ENCODE results near the gene ANXA11. TPM values are rescaled to one million over a fixed set of nuclear protein-coding genes. Genes with fewer than 3 reads are reported as not detected.

ANXA11 gene
- total RNA-seq, 1 donor from 2014 or later: 306 TPM

DNA sequence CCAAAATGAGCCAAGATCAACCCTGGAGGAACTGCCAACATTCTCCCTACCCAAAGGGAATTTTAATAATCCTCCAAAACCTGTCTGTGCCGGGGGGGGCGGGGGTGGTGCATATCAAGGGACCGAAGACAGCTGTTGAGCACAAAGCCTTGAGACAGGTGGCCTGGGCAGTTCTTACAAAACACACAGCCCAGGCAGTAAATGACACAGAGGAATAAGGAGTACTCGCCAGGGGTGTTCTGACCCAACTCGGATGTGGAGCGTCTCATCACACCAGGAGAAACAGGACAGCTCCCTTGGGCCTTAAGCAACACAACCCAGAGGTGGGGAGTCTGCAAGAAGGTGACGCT, 37.2 kb downstream of the ANXA11 start:
- H3K4me1 ChIP-seq: peaks cover 75% of the 10 kb centered on the region
- no peaks in the 10 kb centered on the region for H3K9me3 ChIP-seq
- H3K27me3 ChIP-seq (ENCODE audit: low read depth): no peaks in the 10 kb centered on the region
- TF ChIP-seq, protein P1, sequence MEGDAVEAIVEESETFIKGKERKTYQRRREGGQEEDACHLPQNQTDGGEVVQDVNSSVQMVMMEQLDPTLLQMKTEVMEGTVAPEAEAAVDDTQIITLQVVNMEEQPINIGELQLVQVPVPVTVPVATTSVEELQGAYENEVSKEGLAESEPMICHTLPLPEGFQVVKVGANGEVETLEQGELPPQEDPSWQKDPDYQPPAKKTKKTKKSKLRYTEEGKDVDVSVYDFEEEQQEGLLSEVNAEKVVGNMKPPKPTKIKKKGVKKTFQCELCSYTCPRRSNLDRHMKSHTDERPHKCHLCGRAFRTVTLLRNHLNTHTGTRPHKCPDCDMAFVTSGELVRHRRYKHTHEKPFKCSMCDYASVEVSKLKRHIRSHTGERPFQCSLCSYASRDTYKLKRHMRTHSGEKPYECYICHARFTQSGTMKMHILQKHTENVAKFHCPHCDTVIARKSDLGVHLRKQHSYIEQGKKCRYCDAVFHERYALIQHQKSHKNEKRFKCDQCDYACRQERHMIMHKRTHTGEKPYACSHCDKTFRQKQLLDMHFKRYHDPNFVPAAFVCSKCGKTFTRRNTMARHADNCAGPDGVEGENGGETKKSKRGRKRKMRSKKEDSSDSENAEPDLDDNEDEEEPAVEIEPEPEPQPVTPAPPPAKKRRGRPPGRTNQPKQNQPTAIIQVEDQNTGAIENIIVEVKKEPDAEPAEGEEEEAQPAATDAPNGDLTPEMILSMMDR (IDR thresholded peaks at IDR 0.05): no peak
- no peak for ATAC-seq
- no peak overlapping the region for H3K4me3 ChIP-seq
- peak overlapping the region; percentile 49 for H3K27ac ChIP-seq
- H3K36me3 ChIP-seq: peaks cover 98% of the 10 kb centered on the region
- intact Hi-C loops (cut with DNase I): no loop called here
- no peak for DNase-seq

DNA sequence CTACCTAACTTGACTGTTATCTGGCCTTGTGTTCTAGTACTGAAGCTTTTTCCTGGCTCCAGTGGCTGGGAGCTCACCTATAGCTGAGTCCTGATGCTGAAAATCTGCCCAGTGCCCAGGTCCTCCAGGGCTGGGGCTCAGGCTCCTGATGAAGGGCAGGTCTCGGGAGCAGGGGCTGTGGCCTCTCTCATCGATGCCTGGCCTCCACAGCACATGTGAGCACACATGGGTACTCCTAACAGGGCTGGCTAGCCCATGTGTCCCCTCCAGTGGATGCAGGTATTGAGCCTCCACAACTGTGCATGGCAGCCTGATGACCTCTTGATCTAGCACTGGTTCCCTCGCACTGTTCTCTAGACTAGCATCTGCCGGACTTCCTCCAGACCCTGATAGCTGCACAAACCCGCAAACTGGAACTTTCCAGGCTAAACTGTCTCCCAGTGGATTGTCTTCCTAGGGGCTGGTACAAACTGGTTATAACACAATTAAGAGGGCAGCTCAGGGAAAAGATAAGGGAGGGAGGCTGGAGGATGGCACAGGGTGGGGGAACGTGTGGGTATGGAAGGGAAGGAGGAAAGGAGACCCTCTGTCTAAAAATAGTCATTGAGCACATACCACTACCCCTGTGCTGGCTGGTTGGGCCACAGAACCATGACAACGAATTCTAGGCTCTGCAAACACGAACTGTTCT, 37.7 kb downstream of the ANXA11 start:
- no peak overlapping the region for H3K27ac ChIP-seq
- no peaks in the 10 kb centered on the region for H3K27me3 ChIP-seq (ENCODE audit: low read depth)
- H3K4me3 ChIP-seq: no peak overlapping the region
- no peaks in the 10 kb centered on the region for H3K9me3 ChIP-seq
- TF ChIP-seq, protein P1 (IDR thresholded peaks at IDR 0.05): no peak
- H3K36me3 ChIP-seq: peaks cover 98% of the 10 kb centered on the region
- ATAC-seq (no peak), DNase-seq (no peak)
- H3K4me1 ChIP-seq: peaks cover 70% of the 10 kb centered on the region
- intact Hi-C loops (cut with DNase I): no loop called here

DNA sequence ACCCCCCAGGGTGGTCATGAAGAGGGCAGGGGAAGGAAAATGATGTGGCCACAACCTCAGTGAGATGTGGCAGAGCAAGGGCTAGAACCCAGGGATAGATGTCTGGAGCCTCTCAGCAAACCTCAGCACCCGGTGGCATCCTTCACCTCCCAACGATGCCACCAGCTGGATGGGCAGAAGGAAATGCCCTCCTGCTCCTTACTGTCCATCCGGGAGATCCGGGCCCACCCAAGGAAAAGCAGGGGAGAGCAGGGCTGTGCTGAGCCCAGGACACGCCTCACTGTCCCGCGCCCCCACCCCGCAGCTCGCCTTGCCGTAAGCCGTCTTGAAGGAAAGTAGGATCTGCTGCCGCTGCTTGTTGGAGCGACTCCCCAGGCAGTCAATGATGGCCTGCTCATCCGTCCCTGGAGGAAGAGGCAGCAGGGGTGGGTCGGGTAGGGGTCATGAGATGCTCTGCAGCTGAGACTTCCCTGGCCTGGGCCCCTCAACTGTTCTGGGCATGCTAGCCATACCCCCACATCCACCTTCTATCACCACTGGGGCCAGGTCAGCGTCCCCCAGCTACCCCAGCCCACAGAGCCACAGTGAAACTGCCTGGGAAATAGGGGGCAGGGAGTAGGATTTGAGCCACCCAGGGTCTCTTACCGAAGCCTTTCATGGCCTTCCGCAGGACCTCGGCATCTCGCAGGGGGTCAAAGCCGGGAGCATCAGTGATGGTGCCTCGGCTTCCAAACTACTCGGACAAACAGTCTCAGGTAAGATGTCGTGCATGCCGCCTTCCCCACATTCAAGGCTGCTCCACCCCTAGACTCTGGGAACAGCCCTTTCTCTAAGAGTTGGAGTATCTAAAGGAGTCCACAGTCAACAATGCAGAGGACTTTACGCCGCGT, 38.5 kb downstream of the ANXA11 start:
- ATAC-seq (no peak), DNase-seq (no peak)
- H3K36me3 ChIP-seq: peaks cover 99% of the 10 kb centered on the region
- TF ChIP-seq, protein P1 (IDR thresholded peaks at IDR 0.05): no peak
- intact Hi-C loops (cut with DNase I): no loop called here
- H3K4me3 ChIP-seq: no peak overlapping the region
- H3K27ac ChIP-seq: peak overlapping the region; percentile 41
- no peaks in the 10 kb centered on the region for H3K27me3 ChIP-seq (ENCODE audit: low read depth)
- no peaks in the 10 kb centered on the region for H3K9me3 ChIP-seq
- H3K4me1 ChIP-seq: peaks cover 63% of the 10 kb centered on the region

DNA sequence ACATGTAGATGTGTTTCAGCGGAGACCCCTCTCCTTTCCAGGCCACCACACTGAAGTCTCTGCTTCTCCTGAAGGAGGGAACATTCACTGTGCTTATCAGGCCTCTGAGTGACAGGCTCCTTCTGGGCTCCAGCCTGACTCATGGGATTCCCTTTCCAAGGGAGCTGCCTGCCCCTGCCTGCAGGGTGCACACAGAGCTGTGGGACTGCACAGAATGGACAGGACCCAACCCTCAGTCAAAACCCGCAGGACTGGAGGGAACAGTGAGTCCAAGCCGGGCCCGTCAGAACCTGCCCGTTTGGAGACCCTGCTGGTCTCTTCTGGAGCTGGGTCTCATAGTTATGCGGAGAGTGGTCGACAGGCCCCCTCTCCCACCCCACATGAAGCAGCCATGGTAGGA, 40.2 kb downstream of the ANXA11 start:
- no peak overlapping the region for H3K4me3 ChIP-seq
- no peaks in the 10 kb centered on the region for H3K27me3 ChIP-seq (ENCODE audit: low read depth)
- H3K4me1 ChIP-seq: peaks cover 51% of the 10 kb centered on the region
- intact Hi-C loops (cut with DNase I): no loop called here
- no peaks in the 10 kb centered on the region for H3K9me3 ChIP-seq
- TF ChIP-seq, protein P1 (IDR thresholded peaks at IDR 0.05): no peak
- ATAC-seq (no peak), DNase-seq (no peak)
- no peak overlapping the region for H3K27ac ChIP-seq
- peaks cover 99% of the 10 kb centered on the region for H3K36me3 ChIP-seq

DNA sequence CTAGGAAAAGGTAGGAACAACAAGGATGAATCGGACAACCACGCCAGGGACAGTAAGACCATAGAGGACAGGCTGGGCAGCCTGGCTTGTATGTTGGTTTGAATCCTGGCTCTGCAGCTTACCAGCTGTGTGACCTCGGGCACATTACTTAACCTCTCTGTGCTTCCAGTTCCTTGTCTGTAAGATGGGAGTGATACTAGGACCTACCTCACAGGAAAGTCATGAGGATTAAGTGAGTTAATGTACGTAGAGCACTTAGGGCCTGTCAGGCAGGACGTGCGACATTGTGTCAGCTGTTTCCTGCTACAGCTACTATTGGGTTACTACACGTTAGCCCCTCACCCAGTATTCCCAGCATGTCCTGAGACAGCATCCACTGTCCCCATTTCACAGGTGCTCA, 40.7 kb downstream of the ANXA11 start:
- DNase-seq: no peak
- H3K4me3 ChIP-seq: no peak overlapping the region
- TF ChIP-seq, protein P1 (IDR thresholded peaks at IDR 0.05): no peak
- no peaks in the 10 kb centered on the region for H3K9me3 ChIP-seq
- H3K27ac ChIP-seq: no peak overlapping the region
- no peaks in the 10 kb centered on the region for H3K27me3 ChIP-seq (ENCODE audit: low read depth)
- intact Hi-C loops (cut with DNase I): no loop called here
- H3K4me1 ChIP-seq: peaks cover 45% of the 10 kb centered on the region
- H3K36me3 ChIP-seq: peaks cover 100% of the 10 kb centered on the region
- no peak for ATAC-seq
